Keratinocyte (primary cell): ENCODE results near the gene ETNPPL. TPM values are rescaled to one million over a fixed set of nuclear protein-coding genes. Genes with fewer than 3 reads are reported as not detected.

Experiments used
- DNase-seq: peaks from one replicate; pipeline ENCODE4 v3.0.0-alpha.2; 2011; ENCODE audit warnings: low read depth, missing footprints, low spot score
- FAIRE-seq: peaks from 2 replicates; lab custom pipeline; 2011; peaks lifted over from hg19 to GRCh38; lab: Jason Lieb, UNC
- H2AFZ ChIP-seq: 2 replicates; pipeline ENCODE4 v1.6.0; 2012; ENCODE audit warnings: low read length, control low read depth, inconsistent platforms; ENCODE audit not compliant: control insufficient read depth
- H3K27ac ChIP-seq: 2 replicates; pipeline ENCODE4 v1.5.1; 2011; ENCODE audit warnings: low read length; ENCODE audit not compliant: control insufficient read depth, insufficient read depth
- H3K27me3 ChIP-seq: 3 replicates; pipeline ENCODE4 v1.6.0; 2011; ENCODE audit warnings: low read length; ENCODE audit not compliant: control insufficient read depth, insufficient read depth; ENCODE audit errors: extremely low read depth
- H3K36me3 ChIP-seq, 2 experiments: 2 replicates in 1 of 2; 3 replicates in 1 of 2; pipeline ENCODE4 v1.5.1; 2011; ENCODE audit warnings: low read length in 2 of 2, mild to moderate bottlenecking in 1 of 2; ENCODE audit not compliant: control insufficient read depth in 2 of 2, insufficient read depth in 2 of 2; ENCODE audit errors: extremely low read depth in 1 of 2
- H3K4me1 ChIP-seq: 3 replicates; pipeline ENCODE4 v1.5.1; 2011; ENCODE audit warnings: low read length; ENCODE audit not compliant: control insufficient read depth, insufficient read depth; ENCODE audit errors: extremely low read depth
- H3K4me2 ChIP-seq: 3 replicates; pipeline ENCODE4 v1.6.0; 2011; ENCODE audit warnings: low read depth, low read length; ENCODE audit not compliant: control insufficient read depth, insufficient read depth; ENCODE audit errors: extremely low read depth
- H3K4me3 ChIP-seq, 3 experiments: fragments of 200-600 bp in 1 of 3; sonication (generic) in 1 of 3; 2 replicates in 2 of 3; 3 replicates in 1 of 3; pipeline ENCODE4 v1.5.1; 2011 to 2016; ENCODE audit warnings: low read length in 3 of 3, mild to moderate bottlenecking in 3 of 3, control low read depth in 2 of 3, inconsistent platforms in 1 of 3, low read depth in 1 of 3, mixed read lengths in 1 of 3, mixed run types in 1 of 3, moderate library complexity in 1 of 3; ENCODE audit not compliant: control insufficient read depth in 2 of 3, insufficient read depth in 2 of 3; ENCODE audit errors: extremely low read depth in 1 of 3
- H3K79me2 ChIP-seq: 2 replicates; pipeline ENCODE4 v1.6.0; 2012; ENCODE audit warnings: low read length; ENCODE audit not compliant: control insufficient read depth, insufficient read depth
- H3K9ac ChIP-seq: 3 replicates; pipeline ENCODE4 v1.6.0; 2011; ENCODE audit warnings: low read length; ENCODE audit not compliant: control insufficient read depth, insufficient read depth; ENCODE audit errors: extremely low read depth
- H3K9me1 ChIP-seq: 3 replicates; pipeline ENCODE4 v1.6.0; 2011; ENCODE audit warnings: low read length; ENCODE audit not compliant: control insufficient read depth, insufficient read depth; ENCODE audit errors: extremely low read depth
- H3K9me3 ChIP-seq: 2 replicates; pipeline ENCODE4 v1.5.1; 2012; ENCODE audit warnings: low read depth, low read length; ENCODE audit not compliant: control insufficient read depth
- H4K20me1 ChIP-seq: 3 replicates; pipeline ENCODE4 v1.6.0; 2011; ENCODE audit warnings: low read length; ENCODE audit not compliant: control insufficient read depth, insufficient read depth; ENCODE audit errors: extremely low read depth
- CTCF ChIP-seq, 3 experiments: IDR thresholded peaks in 1 of 3; conservative IDR thresholded peaks in 1 of 3; optimal IDR thresholded peaks in 1 of 3; 2 replicates in 2 of 3; 3 replicates in 1 of 3; pipeline versions ENCODE3 to v1.5.1; 2011; ENCODE audit warnings: low read length in 3 of 3, mild to moderate bottlenecking in 3 of 3, moderate library complexity in 2 of 3, control low read depth in 1 of 3, inconsistent platforms in 1 of 3; ENCODE audit not compliant: insufficient read depth in 2 of 3; ENCODE audit errors: extremely low read depth in 1 of 3
- EZH2 ChIP-seq: IDR thresholded peaks from one replicate; pipeline ENCODE4 v1.6.1; 2012; ENCODE audit warnings: inconsistent platforms, mild to moderate bottlenecking, low read length, moderate library complexity
- dilution Hi-C: fragments of 300-500 bp; cut with MboI; formaldehyde crosslinking; loops from one replicate; pipeline ENCODE4 v1.7.0; 2020; ENCODE audit warnings: low sequenced_read_pairs; ENCODE audit not compliant: extremely low pct_ligation_motif_present
- polyA minus RNA-seq, 3 experiments: library from RNA; depleted of rRNA, polyadenylated mRNA; stranded (reverse); fragments of >200 nt; gene quantifications; 1 replicate in 1 of 3; 2 replicates in 1 of 3; 3 replicates in 1 of 3; pipeline ENCODE4 v1.2.3, GENCODE V29; 2011
- polyA plus RNA-seq, 5 experiments: library from polyadenylated mRNA; depleted of rRNA in 3 of 5; stranded (reverse) in 3 of 5; stranded (forward) in 1 of 5; unstranded in 1 of 5; fragments of >200 nt; gene quantifications; 1 replicate in 1 of 5; 2 replicates in 3 of 5; 3 replicates in 1 of 5; pipeline versions ENCODE4 v1.2.1 to v1.2.3, GENCODE V29; 2011 to 2012; ENCODE audit warnings: missing spikeins in 2 of 5, low read depth in 1 of 5, low replicate concordance in 1 of 5

Gene ETNPPL
- not detected in 3 replicates for polyA plus RNA-seq
- polyA plus RNA-seq (2011; ENCODE audit: low read depth) = not detected
- not detected in 2 replicates for polyA plus RNA-seq (2011; cell fraction: cytosol; rRNA removed)
- polyA plus RNA-seq (2011; cell fraction: nucleus; rRNA removed) = not detected in 2 replicates
- polyA plus RNA-seq (2012; ENCODE audit: low replicate concordance) = not detected in 2 replicates
- polyA minus RNA-seq = not detected in 3 replicates
- polyA minus RNA-seq (2011; cell fraction: cytosol; rRNA and poly(A)+ RNA removed) = not detected
- polyA minus RNA-seq (2011; cell fraction: nucleus; rRNA and poly(A)+ RNA removed) = not detected in 2 replicates

DNA sequence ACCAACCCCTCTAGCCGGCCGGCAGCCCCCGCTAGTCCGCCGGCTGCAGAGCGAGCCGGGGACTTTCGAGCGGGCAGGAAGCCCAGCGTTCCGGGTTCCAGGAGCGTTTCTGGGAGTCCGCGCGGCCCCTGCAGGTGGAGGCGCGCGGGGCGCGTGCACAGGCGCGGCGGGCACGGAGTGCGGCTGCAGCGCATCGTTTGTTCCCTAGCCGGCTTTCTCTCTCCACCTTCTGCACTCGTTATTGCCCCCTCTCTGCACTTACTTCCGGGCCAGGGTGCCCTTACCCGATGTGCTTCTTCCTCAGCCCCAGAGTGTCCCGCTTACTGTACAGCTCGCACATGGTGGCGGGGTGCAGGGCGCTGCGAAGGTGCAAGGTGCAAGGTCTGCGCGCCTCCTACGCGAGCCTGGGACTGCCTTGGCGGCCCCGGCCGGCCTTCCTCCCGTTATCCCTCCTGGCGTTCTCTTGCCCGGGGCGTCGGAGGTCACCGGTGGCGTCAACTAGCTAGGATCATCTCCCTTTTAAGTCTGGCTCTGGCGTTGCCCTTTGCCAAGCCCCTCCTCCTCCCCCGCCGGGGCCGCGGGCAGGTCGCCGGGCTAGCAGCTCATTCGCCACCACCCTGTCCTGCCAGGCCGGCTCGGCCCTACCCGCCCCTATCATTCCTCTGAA, at the start of gene ETNPPL:
TSS of gene ETNPPL (minus strand) at position 495 of the 667 bp plus-strand sequence. CDS start at position 340, 155 bp downstream.
- Histone ChIP-seq H3K9me3 (no peaks in the 10 kb centered on the region), H3K27ac (no peak within 1 kb of the TSS), H3K36me3 (no peaks in the 10 kb centered on the region), H3K79me2 (no peaks in the 10 kb centered on the region), H3K4me2 (peak within 1 kb of the TSS; percentile 45), H3K4me1 (peaks cover 8% of the 10 kb centered on the region), H4K20me1 (no peaks in the 10 kb centered on the region), H3K27me3 (peaks cover 33% of the 10 kb centered on the region), H3K4me3 (peak within 1 kb of the TSS; percentile 9 to 40 (median 9)), H3K9me1 (no peaks in the 10 kb centered on the region), H2AFZ (peak within 1 kb of the TSS; percentile 37), H3K9ac (no peak within 1 kb of the TSS)
- FAIRE-seq = no peak
- TF ChIP-seq CTCF (optimal IDR thresholded peaks at IDR 0.05 in 1 of 3, IDR thresholded peaks at IDR 0.05 in 1 of 3, conservative IDR thresholded peaks at IDR 0.05 in 1 of 3; ENCODE audit: extremely low read depth in 1 of 3, insufficient read depth in 2 of 3, low read length in 3 of 3) = no peak
- TF ChIP-seq EZH2 = peak; percentile 80
- DNase-seq = no peak
- dilution Hi-C loops = no loop called here

DNA sequence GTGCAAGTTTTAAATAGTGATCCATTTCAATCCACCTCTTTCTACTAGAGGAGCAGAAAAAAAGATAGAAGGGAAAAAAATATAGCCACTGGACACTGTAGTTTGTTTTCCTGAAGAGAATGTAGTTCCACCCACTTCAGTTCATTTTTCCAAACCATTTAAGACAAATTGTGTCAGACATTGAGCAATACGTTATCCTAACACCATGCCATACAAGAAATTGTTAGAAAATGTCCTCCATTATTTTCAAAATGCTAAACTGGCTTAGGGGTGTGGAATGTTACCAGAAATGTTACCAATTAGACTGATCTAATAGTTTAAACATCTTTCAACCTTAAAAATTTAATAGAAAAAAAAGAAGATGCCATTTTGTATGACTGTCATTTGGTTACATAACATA, 48.6 kb upstream of the ETNPPL start:
- no peak for DNase-seq

More for the DNA sequence above, 48.6 kb upstream of the ETNPPL start:
- no peak for FAIRE-seq
- no peaks in the 10 kb centered on the region for H3K9me3 ChIP-seq
- no peaks in the 10 kb centered on the region for H3K36me3 ChIP-seq
- no peak overlapping the region for H3K9ac ChIP-seq
- H3K4me2 ChIP-seq = no peak overlapping the region
- no peak overlapping the region for H2AFZ ChIP-seq
- no peaks in the 10 kb centered on the region for H4K20me1 ChIP-seq
- H3K79me2 ChIP-seq = no peaks in the 10 kb centered on the region
- H3K27me3 ChIP-seq = no peaks in the 10 kb centered on the region
- no peaks in the 10 kb centered on the region for H3K9me1 ChIP-seq
- no peak overlapping the region for H3K4me3 ChIP-seq
- dilution Hi-C loops = no loop called here
- no peak overlapping the region for H3K27ac ChIP-seq
- TF ChIP-seq CTCF (optimal IDR thresholded peaks at IDR 0.05 in 1 of 3, IDR thresholded peaks at IDR 0.05 in 1 of 3, conservative IDR thresholded peaks at IDR 0.05 in 1 of 3; ENCODE audit: extremely low read depth in 1 of 3, insufficient read depth in 2 of 3, low read length in 3 of 3) (no peak), EZH2 (no peak)
- H3K4me1 ChIP-seq = peaks cover 2% of the 10 kb centered on the region
